ENCODE results near the gene RANBP6.

Gene RANBP6

GRCh38 chr9:6052293-6052919 is 37.0 kb upstream of the RANBP6 start:
- H3K27me3 ChIP-seq (ENCODE audit: insufficient read depth, low read depth, severe bottlenecking): no peaks in the 10 kb centered on the region
- H3K9me3 ChIP-seq (ENCODE audit: severe bottlenecking): no peaks in the 10 kb centered on the region
- TF ChIP-seq CTCF (IDR thresholded peaks at IDR 0.05; ENCODE audit: low read depth, low read length): no peak
- H3K36me3 ChIP-seq: no peaks in the 10 kb centered on the region
- H3K27ac ChIP-seq: no peak overlapping the region
- no peak for DNase-seq
- H3K4me3 ChIP-seq (ENCODE audit: low read depth, low read length): no peak overlapping the region

DNA sequence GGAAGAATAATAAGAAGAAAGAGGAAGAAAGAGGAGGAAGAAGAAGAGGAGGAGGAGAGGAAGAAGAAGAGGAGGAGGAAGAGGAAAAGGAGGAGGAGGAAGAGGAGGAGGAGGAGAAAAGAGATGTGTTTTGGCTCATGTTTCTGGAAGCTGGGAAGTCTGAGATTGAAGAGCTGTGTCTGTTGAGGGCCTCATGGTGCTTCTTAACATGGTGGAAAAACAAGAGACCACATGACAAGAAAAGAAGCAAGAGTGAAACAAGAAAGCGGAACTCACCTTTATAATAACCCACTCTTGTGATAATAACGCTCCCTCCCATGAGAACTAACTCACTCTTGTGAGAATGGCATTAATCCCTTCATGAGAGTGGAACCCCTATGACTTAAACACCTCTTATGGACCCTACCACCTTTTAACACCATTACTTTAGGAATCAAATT is 36.1 kb upstream of the RANBP6 start:
- H3K4me3 ChIP-seq (ENCODE audit: low read depth, low read length): no peak overlapping the region
- DNase-seq: no peak
- H3K36me3 ChIP-seq: no peaks in the 10 kb centered on the region
- H3K27ac ChIP-seq: no peak overlapping the region
- no peaks in the 10 kb centered on the region for H3K9me3 ChIP-seq (ENCODE audit: severe bottlenecking)
- TF ChIP-seq CTCF (IDR thresholded peaks at IDR 0.05; ENCODE audit: low read depth, low read length): no peak
- no peaks in the 10 kb centered on the region for H3K27me3 ChIP-seq (ENCODE audit: insufficient read depth, low read depth, severe bottlenecking)

GRCh38 chr9:6049798-6050197 is 34.4 kb upstream of the RANBP6 start:
- no peaks in the 10 kb centered on the region for H3K36me3 ChIP-seq

DNA sequence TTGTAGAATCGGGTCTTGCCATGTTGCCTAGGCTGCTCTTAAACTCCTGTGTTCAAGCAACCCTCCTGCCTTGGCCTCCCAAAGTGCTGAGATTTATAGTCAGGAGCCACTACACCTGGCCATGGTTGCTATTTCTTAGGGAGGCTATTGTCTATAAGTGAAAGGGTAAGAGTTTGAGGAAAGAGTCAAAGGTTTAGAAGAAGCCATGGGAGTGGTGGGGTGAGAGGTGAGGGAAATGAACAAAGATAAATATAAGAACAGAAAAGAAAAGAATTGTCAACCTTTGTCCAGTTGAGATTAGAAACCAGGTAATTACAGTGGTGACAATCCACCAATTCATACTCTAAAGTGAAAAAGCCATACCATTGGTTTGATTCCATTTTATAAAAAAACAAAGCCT is 32.6 kb upstream of the RANBP6 start:
- DNase-seq: no peak
- H3K4me3 ChIP-seq (ENCODE audit: low read depth, low read length): no peak overlapping the region
- no peaks in the 10 kb centered on the region for H3K36me3 ChIP-seq
- no peaks in the 10 kb centered on the region for H3K27me3 ChIP-seq (ENCODE audit: insufficient read depth, low read depth, severe bottlenecking)
- no peak overlapping the region for H3K27ac ChIP-seq
- H3K9me3 ChIP-seq (ENCODE audit: severe bottlenecking): no peaks in the 10 kb centered on the region
- TF ChIP-seq CTCF (IDR thresholded peaks at IDR 0.05; ENCODE audit: low read depth, low read length): no peak

More at GRCh38 chr9:6049798-6050197, 34.4 kb upstream of the RANBP6 start:
- DNase-seq: no peak
- no peaks in the 10 kb centered on the region for H3K9me3 ChIP-seq (ENCODE audit: severe bottlenecking)
- H3K27me3 ChIP-seq (ENCODE audit: insufficient read depth, low read depth, severe bottlenecking): no peaks in the 10 kb centered on the region
- H3K27ac ChIP-seq: no peak overlapping the region
- no peak overlapping the region for H3K4me3 ChIP-seq (ENCODE audit: low read depth, low read length)
- peak; percentile 39 for TF ChIP-seq CTCF (IDR thresholded peaks at IDR 0.05; ENCODE audit: low read depth, low read length)

- Histone ChIP-seq H3K4me3 (ENCODE audit: low read depth, low read length) (no peak overlapping the region), H3K27me3 (ENCODE audit: insufficient read depth, low read depth, severe bottlenecking) (no peaks in the 10 kb centered on the region), H3K27ac (no peak overlapping the region), H3K9me3 (ENCODE audit: severe bottlenecking) (no peaks in the 10 kb centered on the region), H3K36me3 (no peaks in the 10 kb centered on the region)
- DNase-seq: no peak
- no peak for TF ChIP-seq CTCF (IDR thresholded peaks at IDR 0.05; ENCODE audit: low read depth, low read length)
Observed at GRCh38 chr9:6047020-6047419, 31.6 kb upstream of the RANBP6 start.

GRCh38 chr9:6045364-6045763 is 29.9 kb upstream of the RANBP6 start:
- Histone ChIP-seq H3K36me3 (no peaks in the 10 kb centered on the region), H3K27me3 (ENCODE audit: insufficient read depth, low read depth, severe bottlenecking) (no peaks in the 10 kb centered on the region), H3K9me3 (ENCODE audit: severe bottlenecking) (no peaks in the 10 kb centered on the region), H3K27ac (no peak overlapping the region), H3K4me3 (ENCODE audit: low read depth, low read length) (no peak overlapping the region)
- no peak for TF ChIP-seq CTCF (IDR thresholded peaks at IDR 0.05; ENCODE audit: low read depth, low read length)
- no peak for DNase-seq
